ENCODE measurements around the gene COBL.

Gene COBL

DNA sequence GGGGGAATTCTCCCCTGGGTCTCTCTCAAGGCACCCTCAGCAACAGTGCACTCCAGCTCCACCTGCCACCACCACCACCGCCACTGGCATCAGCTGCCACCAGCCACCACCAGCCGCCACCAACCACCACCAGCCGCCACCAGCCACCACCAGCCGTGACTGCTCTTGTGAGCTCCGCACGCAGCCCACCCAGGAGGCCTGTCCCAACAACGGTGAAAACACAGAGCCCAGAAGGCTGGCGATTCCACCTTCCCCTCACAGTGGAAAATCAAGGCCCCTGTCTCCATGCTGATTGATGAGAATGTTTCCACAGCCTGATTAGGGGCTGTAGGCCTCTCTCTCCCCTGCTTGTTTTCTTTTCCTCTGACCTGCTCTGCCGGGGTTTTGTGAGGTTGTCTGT lies 41.1 kb downstream of the COBL start:
- DNase-seq (ENCODE audit: low read depth) = no peak

- DNase-seq (ENCODE audit: low read depth) = no peak
Measured at GRCh38 chr7:51274955-51275354, 41.7 kb downstream of the COBL start.

GRCh38 chr7:51274001-51274400 lies 42.6 kb downstream of the COBL start:
- no peak for DNase-seq (ENCODE audit: low read depth)

DNA sequence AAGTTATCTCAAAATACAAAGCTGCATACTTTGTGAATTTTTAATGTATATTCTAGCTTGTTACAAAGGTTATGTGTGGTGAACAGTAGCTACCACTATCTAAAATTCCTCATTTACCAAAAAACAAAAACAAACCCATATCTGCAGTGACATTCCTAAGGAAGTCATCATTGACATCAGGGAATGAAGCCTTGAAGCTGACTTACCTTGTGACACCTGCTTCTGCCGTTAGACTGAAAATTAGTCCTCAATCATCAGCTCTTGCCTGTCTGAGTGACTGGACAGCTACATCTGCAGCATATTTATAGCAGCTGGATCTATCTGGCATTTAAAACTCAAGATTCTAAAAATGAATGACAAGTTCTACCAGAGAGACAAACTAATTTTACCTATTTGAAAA lies 43.2 kb downstream of the COBL start:
- no peak for DNase-seq (ENCODE audit: low read depth)

- DNase-seq (ENCODE audit: low read depth) = no peak
Measured at GRCh38 chr7:51270965-51271364, 45.6 kb downstream of the COBL start.

- DNase-seq (ENCODE audit: low read depth) = no peak
Measured at GRCh38 chr7:51269911-51270310, 46.7 kb downstream of the COBL start.

DNA sequence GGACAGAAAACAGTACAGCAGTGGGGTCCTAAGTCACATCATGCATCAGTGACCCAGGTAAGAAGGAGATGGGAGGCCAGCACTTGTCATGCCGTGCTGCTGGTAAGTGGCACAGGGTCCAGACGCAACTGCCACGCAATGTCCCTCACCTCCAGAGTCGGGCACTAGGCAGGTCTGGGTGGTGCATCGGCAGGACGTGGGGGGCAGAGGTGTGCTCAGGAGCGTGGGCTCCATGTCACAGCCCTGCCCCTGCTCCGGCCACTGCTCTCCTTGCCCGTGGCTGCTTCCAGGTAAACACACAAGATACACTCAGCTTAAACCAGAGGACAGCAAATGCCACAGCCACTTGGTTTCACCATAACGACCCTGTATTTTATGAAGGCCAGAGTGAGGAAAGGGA lies 47.3 kb downstream of the COBL start:
- DNase-seq (ENCODE audit: low read depth) = no peak

DNA sequence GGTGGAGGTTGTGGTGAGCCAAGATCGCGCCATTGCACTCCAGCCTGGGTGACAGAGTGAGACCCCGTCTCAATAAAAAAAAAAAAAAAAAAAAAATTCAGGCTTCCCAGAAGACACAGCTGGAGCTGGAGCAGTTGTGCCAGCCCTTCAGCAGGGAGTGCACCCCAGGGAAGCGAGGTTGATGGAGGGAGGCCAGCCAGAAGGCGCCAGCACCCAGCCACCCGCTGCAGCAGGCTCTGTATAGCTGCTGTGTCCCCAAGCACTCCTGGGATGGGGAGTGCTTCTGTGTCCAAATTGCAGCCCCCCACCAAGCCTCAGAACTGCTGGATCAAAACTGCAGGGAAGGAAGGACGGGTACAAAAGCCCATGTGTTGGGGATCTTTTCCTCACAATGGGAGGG lies 47.8 kb downstream of the COBL start:
- DNase-seq (ENCODE audit: low read depth) = no peak

DNA sequence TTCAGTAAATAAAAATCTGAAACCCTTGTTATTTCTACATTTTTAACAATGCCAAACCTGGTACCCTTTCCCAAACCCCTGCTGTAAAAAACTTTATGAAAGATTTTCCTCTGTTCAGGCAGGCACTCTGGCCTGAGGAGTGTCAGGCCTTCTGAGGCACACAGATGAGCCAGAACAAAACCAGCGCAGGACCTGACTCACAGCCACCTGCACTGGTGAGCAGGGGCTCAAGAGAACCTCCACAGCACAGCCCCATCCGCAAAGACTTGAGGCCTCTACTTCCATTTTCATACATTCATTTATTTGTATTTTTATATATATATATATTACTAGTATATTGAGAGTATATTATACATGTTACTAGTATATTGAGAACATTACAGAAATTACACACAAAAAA lies 49.4 kb downstream of the COBL start:
- DNase-seq (ENCODE audit: low read depth) = no peak

- DNase-seq (ENCODE audit: low read depth) = no peak
Measured at GRCh38 chr7:51265066-51265907, 51.3 kb downstream of the COBL start.

GRCh38 chr7:51263631-51264484 lies 52.8 kb downstream of the COBL start:
- DNase-seq (ENCODE audit: low read depth) = no peak

- DNase-seq (ENCODE audit: low read depth) = no peak
Measured at GRCh38 chr7:51262796-51263531, 53.6 kb downstream of the COBL start.

GRCh38 chr7:51261950-51262795 lies 54.4 kb downstream of the COBL start:
- DNase-seq (ENCODE audit: low read depth) = no peak

DNA sequence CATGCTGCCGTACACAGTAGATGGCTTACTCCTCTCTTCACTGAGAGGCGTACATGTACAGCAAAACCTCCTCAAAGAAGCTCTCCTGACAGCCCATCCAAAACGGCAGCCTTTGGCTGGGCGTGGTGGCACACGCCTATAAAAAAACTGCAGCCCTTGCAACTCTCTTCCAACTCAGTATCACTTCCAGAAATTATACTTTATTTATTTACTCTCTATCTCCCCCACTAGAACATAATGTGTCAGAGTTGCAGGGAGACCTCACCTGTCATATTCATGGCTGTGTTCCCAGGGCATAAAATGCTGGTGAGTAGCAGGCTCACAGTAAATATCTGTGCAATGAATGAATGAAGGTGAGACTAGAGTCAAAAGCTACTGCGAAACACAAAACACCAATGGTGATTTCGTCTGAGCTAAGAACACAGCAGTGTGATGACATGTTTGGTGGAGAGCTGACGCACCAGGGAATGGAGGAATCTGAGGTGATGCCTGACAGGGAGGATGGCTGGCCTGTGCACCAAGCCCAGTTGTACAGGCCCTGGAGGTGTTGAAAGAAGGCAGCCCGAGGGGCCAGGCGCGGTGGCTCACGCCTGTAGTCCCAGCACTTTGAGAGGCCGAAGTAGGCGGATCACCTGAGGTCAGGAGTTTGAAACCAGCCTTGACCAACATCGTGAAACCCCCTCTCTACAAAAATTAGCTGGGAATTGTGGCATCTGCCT lies 55.3 kb downstream of the COBL start:
- DNase-seq (ENCODE audit: low read depth) = no peak

DNA sequence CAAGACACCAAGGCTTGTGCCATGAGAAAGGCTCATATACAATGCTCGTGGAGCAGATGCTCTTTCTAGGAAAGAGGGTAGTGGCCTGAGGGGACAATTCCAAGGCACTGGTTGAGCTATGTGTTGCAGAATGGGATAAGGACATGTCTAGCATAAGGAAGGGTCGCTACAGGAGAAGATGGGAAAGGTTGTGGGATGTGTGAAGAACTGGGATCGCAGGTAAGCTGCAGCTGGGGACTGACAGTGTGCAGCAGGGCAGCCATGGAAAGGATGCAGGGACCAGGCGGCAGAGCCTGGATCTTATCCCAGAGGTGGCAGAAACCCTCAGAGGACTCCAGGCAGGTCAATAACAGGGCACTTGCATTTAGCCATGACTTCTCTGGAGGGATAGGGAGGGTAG lies 56.1 kb downstream of the COBL start:
- DNase-seq (ENCODE audit: low read depth) = no peak

DNA sequence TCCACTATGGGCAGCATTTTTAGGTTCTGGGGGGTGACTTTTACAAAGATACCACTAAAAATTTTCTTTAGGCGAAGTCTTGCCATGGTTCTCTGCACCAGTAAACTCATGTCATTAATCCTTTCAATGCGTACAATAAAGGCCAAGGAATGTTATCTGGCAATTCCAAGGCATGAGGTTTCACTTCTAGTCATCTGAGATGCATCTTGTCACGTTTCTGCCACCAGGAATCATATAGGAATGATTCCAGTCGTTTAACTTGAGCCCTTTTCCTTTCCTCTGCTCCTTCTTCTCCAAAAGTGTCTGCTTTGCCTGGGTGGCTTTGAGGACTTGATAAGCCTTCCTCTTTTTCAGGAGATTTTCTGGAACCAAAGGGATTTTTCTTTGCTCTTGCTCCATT lies 56.8 kb downstream of the COBL start:
- no peak for DNase-seq (ENCODE audit: low read depth)

GRCh38 chr7:51256916-51257315 lies 59.7 kb downstream of the COBL start:
- DNase-seq (ENCODE audit: low read depth) = no peak

GRCh38 chr7:51256209-51256781 lies 60.3 kb downstream of the COBL start:
- no peak for DNase-seq (ENCODE audit: low read depth)

DNA sequence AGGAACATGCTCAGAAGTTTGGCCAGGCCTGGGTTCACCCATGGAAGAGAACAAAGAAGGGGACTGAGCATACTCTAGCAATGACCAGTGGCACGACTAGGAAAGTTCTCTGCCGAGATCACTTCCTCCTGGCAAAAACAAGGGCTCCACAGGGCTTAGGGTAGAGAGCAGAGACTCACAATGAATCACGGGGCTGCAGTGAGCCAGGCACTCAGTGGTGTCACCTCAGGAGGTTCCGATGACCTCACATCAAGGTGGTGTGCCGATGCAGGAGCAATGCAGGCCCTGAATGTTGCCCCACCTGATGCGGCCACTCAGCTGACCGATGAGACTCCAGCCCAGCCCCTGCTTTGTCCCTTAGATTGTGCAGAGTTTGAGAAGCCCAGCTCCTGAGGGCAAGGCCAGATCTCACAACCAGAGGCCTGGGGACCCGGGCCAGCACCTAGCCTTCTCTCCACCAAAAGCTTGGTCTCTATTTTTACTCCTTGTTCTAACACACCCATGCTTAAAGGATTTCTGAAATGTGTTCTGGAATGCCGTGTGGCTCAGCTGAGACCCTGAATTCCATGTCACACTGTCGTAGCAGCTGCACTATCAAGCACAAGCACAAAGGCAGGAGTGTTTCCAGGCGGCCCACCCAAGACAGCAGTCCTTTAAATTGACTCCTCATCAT lies 60.9 kb downstream of the COBL start:
- DNase-seq (ENCODE audit: low read depth) = no peak

GRCh38 chr7:51255036-51255435 lies 61.6 kb downstream of the COBL start:
- no peak for DNase-seq (ENCODE audit: low read depth)

All from HS-27A (cell line).